Activated naive CD4-positive, alpha-beta T cell treated with Interleukin-2 at 50 U/mL for 16 hours (primary cell): ENCODE results near the gene SMG1.
"Not testable (repeated sequence)": the region's sequence is repeated elsewhere in the genome, so short reads cannot be mapped to it uniquely, and the experiment has no call there.

ENCODE experiments used
- DNase-seq: peaks from one replicate; pipeline ENCODE4 v3.0.0-alpha.2; 2020

Gene SMG1

GRCh38 chr16:18925986-18926865, at the start of gene SMG1:
Gene SMG1 (minus strand): TSS chr16:18926408. CDS start chr16:18926041, 367 bp downstream.
- peak; percentile 92 for DNase-seq

- no peak for DNase-seq
These were observed 48.9 kb upstream of the SMG1 start for GRCh38 chr16:18975109-18975508.

DNA sequence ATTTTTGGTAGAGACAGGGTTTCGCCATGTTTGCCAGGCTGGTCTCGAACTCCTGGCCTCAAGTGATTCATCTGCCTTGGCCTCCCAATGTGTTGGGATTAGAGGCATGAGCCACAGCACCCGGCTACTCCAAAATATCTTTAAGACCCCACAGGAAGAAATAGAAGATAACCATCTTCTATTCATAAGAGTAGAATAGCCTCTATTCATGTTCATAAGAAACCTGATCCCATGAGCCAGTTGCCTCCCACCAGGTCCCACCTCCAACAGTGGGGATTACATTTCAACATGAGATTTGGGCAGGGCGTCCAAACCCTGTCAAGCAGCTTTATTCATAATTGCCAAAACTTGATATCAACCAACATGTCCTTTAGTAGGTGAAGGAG, 43.6 kb upstream of the SMG1 start:
- DNase-seq, result no peak

DNA sequence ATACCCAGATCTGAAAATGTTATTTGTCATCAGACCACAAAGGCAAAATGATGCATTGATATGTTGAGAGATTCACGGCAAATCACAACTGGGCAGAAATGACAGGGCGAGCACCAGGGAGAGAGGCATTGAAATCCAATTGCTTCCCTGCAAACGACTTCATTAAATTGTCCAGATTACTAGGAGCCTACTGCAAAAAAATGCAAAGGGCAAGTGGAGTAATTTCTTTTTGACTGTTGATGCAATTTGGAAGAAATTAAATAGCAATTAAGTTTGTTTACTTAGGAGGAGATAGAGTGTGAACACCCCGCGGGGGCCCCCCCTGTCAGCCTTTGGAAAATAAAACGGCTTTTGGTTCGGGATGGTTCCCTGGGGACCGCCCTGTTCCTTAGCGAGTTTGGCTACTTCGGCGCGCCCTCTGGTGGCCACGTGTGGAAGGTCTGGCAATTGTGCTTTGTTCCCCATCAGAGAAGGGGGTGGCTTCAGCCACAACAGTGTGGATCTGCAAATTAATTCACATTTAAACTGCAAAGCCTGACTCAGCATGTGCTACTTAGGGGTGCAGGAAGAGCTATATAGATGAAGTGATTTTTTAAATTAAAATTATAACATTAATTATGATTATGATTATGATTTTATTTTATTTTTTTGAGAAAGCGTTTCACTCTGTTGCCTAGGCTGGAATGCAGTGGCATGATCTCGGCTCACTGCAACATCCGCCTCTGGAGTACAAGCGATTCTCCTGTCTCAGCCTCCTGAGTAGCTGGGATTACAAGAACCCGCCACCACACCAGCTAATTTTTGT, 43.0 kb upstream of the SMG1 start:
- DNase-seq, result peak; percentile 79

- no peak for DNase-seq
These were observed 40.6 kb upstream of the SMG1 start for GRCh38 chr16:18966791-18967190.

DNA sequence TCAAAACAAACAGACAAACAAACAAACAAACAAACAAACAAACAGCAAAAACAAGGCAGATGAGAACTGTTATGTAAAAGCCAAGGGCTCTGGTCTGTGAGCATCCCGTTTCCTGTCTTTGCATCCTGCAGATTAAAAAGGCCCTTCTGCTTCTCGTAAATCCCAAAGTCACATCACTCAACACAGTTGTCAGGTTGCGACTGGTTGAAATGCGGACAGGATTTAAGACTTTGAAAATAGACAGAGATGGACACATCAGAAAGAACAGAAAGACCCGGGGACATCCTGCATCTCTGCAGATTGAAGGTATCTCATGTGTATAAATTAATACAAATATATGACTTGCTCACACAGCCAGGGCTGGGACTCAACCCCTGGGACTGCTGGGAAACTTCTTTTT, 39.3 kb upstream of the SMG1 start:
- DNase-seq, result no peak

DNA sequence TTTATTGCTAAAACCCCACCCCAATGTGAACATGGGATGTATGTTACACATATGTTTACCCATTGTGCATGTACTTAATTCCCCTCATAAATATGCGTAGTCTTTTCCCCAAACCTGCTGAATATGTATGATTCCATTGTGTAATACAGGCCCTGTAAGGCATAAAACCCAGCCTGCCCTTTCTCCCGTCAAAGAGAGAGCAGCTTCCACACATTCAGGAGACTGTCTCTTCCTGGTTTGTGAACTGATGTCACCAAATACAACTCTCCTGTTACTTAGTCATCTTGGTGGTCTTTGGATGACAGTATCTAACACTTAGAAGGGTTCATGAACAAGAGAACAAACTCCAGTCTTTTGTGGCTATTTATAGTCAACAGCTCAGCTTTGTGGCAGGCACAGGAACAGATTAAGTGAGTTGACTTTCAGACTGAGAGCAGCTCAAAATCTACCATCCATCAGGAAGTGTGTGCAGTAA, 32.9 kb upstream of the SMG1 start:
- DNase-seq, result no peak

GRCh38 chr16:18958621-18959029, 32.4 kb upstream of the SMG1 start:
- no peak for DNase-seq

- not testable (repeated sequence) for DNase-seq
These were observed 30.5 kb upstream of the SMG1 start for GRCh38 chr16:18956658-18957241.

- not testable (repeated sequence) for DNase-seq
These were observed 29.8 kb upstream of the SMG1 start for GRCh38 chr16:18955874-18956580.

DNA sequence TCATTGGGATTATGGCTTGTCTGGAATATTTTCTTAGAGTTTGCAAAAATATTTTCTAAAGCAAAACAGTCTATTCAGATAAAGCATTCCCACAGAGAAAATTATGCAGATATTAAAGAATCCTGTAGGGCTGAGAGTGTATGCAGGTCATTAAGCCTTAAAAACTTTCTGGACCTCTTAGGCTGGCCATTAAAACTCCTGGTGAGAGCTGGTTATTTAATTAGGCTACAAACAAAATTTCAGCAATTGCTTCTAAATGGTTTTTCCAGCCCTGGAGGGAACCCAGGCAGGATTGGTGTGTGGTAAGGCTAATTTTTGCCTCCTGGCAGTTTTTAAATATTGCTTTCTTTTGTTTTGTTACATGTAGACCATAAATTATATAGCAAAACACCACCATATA, 27.3 kb upstream of the SMG1 start:
- no peak for DNase-seq

- no peak for DNase-seq
These were observed 24.4 kb upstream of the SMG1 start for GRCh38 chr16:18950469-18951185.

- DNase-seq, result no peak
These were observed 22.3 kb upstream of the SMG1 start for GRCh38 chr16:18948372-18949020.

DNA sequence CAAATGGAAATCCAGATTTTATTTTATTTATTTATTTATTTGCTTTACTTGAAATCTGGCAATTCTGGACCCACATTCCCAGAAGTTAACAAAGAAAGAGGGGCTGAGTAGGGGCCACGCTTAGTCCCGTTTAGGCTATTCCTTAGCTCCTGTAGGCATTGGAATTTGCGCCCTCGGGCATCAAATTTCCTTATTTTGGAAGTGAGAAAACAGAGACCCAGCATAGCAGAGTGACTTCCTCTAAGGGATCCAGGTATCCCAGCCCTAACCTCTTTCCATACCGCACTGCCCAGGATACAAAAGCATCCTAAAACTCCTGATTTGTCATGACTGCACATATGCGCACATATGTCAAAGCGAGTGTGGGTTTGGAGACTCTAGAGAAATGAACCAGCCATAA, 19.0 kb upstream of the SMG1 start:
- no peak for DNase-seq

- no peak for DNase-seq
These were observed 17.2 kb upstream of the SMG1 start for GRCh38 chr16:18943414-18943813.

DNA sequence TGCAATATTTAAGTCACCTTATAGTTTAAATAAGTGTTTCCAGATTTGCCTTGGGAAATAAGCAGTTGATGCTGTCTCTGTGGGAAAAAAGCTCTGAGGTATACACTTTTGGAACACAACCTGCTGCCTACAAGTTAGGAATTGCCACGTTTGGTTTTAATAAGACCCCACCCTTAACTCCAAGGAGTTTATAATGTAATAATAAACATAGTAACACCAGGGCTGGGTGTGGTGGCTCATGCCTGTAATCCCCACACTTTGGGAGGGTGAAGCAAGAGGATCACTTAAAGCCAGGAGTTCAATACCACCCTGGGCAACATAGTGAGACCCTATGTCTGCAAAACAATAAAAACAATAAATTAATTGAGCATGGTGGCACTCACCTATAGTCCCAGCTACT, 15.9 kb upstream of the SMG1 start:
- DNase-seq, result no peak

DNA sequence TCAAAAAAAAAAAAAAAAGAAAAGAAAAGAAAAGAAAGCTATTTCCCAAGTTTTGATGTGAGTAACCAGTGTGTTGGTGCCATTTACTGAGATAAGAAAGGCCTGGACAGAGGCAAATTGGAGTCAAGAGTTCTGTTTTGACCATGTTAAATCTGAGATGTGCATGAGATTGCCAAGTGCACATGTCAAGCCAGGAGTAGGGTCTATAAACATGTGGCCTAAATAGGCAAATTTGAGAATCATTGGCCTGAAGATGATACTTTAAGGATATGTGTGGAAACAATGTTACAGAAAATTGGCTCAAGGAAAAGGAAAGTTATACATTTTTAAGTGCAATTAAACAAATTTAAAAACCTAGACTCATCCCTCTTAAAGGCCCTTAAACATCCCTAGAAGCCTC, 15.3 kb upstream of the SMG1 start:
- DNase-seq, result no peak

DNA sequence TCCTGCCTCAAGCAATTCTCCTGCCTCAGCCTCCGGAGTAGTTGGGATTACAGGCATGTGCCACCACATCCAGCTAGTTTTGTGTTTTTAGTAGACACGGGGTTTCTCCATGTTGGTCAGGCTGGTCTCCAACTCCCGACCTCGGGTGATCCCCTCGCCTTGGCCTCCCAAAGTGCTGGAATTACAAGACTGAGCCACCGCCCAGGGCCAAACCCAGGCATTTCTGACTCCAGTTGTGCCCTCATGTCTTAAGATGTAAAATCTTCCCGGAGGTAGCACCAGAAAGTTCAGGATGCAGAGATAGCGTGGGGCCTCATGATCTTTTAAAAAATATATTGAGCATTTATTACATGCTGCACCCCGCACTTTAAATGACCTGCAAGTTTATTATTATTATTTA, 12.8 kb upstream of the SMG1 start:
- DNase-seq, result no peak

GRCh38 chr16:18937390-18937789, 11.2 kb upstream of the SMG1 start:
- no peak for DNase-seq

DNA sequence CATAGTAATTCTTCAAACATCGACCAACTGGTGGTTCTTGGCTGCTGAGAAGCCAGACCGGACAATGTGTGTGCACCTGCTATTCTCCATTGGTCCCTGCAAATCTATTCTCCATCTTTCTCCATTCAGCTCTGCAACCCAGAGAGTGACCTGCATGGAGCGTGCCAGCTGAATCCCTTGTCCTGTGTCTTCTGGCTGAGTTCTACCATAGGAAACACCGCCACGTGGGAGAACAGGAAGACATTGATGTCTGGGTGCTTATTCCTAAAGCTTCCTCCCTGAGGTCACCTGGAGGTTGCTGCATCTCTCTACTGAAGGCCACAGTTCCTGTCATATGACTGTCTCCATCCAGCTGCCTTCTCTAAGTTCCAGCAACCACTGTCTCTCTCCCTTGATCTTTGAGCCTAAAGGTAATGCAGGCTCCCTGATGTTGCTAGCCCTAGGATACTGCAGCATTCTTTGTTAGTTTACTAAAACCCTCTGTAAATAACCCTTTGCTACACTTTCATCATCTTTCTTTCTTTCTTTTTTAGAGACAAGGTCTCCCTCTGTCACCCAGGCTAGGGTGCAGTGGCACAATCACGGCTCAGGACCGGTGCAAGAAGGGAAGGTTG, 10.6 kb upstream of the SMG1 start:
- no peak for DNase-seq

DNA sequence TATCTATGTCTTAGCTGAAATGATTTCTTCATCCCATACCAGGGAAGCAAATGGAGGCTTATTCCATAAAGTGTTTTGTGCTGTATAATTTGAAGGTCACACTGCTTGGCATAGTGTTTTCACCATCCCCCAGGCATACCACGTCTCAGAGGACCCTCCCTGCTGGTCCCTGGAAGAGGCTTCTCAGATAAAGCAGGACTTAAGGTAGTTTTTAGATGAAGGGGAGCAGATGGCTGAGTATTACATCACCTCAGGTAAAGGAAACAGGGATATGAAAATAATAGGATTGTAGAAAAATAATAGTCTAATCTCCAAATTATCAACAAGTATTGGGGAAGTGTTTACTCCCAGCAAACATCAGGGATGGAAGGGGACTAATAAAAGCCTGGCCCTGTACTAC, 7.3 kb upstream of the SMG1 start:
- no peak for DNase-seq
